ENCODE results near the gene PLSCR4. TPM values are rescaled to one million over a fixed set of nuclear protein-coding genes. Genes with fewer than 3 reads are reported as not detected.

PLSCR4 gene
- total and polyA plus RNA-seq, 2 of the 8 experiments (the other 6 are each of a cell fraction or from before 2014, with no cell fraction given), result 1.8 to 2.9 TPM

DNA sequence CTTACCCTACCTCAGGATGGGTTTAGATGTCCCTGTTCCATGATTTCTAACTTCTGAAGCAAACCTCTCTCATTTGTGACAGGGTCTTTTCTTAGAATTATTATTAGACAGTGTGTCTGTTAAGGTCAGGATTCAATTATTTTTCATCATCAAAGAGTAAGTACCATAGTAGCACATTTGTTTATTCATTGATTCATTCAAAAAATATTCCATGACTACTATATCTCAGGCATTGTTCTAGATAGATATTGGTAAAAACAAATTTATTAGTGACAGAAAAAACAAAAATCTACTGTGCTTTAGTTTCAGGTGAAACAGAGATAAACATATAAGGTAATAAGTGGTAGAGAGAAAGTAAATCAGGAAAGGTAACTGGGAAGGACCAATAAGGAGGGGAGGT, 86.4 kb downstream of the PLSCR4 start:
- no peaks in the 10 kb centered on the region for H3K79me1 ChIP-seq (ENCODE audit: low read depth, low read length)
- peaks cover 11% of the 10 kb centered on the region for H3K23me2 ChIP-seq (ENCODE audit: low read depth, low read length)
- no peak overlapping the region for H3K4ac ChIP-seq (replicated peaks; ENCODE audit: insufficient read length, low read depth, low read length)
- H3K27ac ChIP-seq (ENCODE audit: low read depth, low read length), result no peak overlapping the region
- H3K23ac ChIP-seq (ENCODE audit: insufficient read length), result no peak overlapping the region
- H2AFZ ChIP-seq (ENCODE audit: low read length), result 0 out of 2 replicates have a peak overlapping the region, but pooled peaks have one; percentile 82
- peaks cover 0 to 6% (median 1%) of the 10 kb centered on the region in 4 experiments; a peak in 3 of 7 replicates for H3K27me3 ChIP-seq (replicated peaks in 1 of 4; ENCODE audit: control insufficient read depth in 3 of 4, extremely low read depth in 1 of 4, insufficient read depth in 3 of 4, low read length in 3 of 4)
- H3K9ac ChIP-seq (replicated peaks in 1 of 4; ENCODE audit: extremely low read depth in 1 of 4, low read depth in 3 of 4, low read length in 3 of 4), result no peak overlapping the region
- H3K56ac ChIP-seq (replicated peaks; ENCODE audit: insufficient read length, low read depth, low read length), result no peak overlapping the region
- peaks cover 0 to 3% of the 10 kb centered on the region in 2 experiments; a peak in 1 of 4 replicates for H3K79me2 ChIP-seq (ENCODE audit: control insufficient read depth in 1 of 2, insufficient read depth in 2 of 2, low read length in 2 of 2)
- no peaks in the 10 kb centered on the region for H3K36me3 ChIP-seq (ENCODE audit: control insufficient read depth in 2 of 4, insufficient read depth in 4 of 4, low read length in 3 of 4)
- H2BK5ac ChIP-seq (ENCODE audit: low read depth, low read length), result no peak overlapping the region
- H2BK20ac ChIP-seq (ENCODE audit: low read length), result no peak overlapping the region
- no peaks in the 10 kb centered on the region for H3K9me3 ChIP-seq (ENCODE audit: insufficient read depth in 2 of 2, low read depth in 1 of 2, low read length in 1 of 2)
- no peak overlapping the region for H2BK15ac ChIP-seq (ENCODE audit: low read length)
- no peak overlapping the region for H2BK120ac ChIP-seq (replicated peaks; ENCODE audit: low read depth, low read length)
- H2AK5ac ChIP-seq (ENCODE audit: low read depth, low read length), result no peak overlapping the region
- no peak overlapping the region for H3K4me3 ChIP-seq (ENCODE audit: extremely low read depth in 1 of 4, insufficient read depth in 2 of 4, low read depth in 3 of 4, low read length in 4 of 4)
- no peak overlapping the region for H3K14ac ChIP-seq (ENCODE audit: insufficient read length)
- no peak overlapping the region for H4K5ac ChIP-seq (ENCODE audit: insufficient read length, low read depth, low read length)
- ChIA-PET POLR2A (ENCODE audit: partially characterized antibody) (no interaction called here), CTCF (ENCODE audit: partially characterized antibody) (interaction anchor here (0.9 to 1.5 kb wide), 2 partner anchors 13 to 26 kb away, joined by 4 to 6 read pairs; no protein-coding TSS in a partner anchor)
- H3K18ac ChIP-seq (ENCODE audit: extremely low read depth, low read length), result no peak overlapping the region
- no peak overlapping the region for H3K4me2 ChIP-seq (ENCODE audit: insufficient read depth in 1 of 2, low read depth in 2 of 2, low read length in 2 of 2)
- H4K8ac ChIP-seq (ENCODE audit: extremely low read depth, insufficient read depth, low read length), result no peak overlapping the region
- no peak overlapping the region for H2BK12ac ChIP-seq (ENCODE audit: low read depth, low read length)
- H4K20me1 ChIP-seq (replicated peaks in 1 of 2; ENCODE audit: control insufficient read depth in 1 of 2, insufficient read depth in 2 of 2, low read length in 2 of 2), result no peaks in the 10 kb centered on the region
- peaks cover 0 to 4% (median 1%) of the 10 kb centered on the region in 4 experiments; a peak in 2 of 7 replicates for H3K4me1 ChIP-seq (replicated peaks in 1 of 4; ENCODE audit: control insufficient read depth in 3 of 4, insufficient read depth in 4 of 4, low read length in 3 of 4)
- no peak for DNase-seq (ENCODE audit: low read depth in 1 of 2, low spot score in 2 of 2)
- no peak overlapping the region for H4K91ac ChIP-seq (replicated peaks; ENCODE audit: insufficient read length, low read length)
- FAIRE-seq, result no peak
- TF ChIP-seq TCF12 (IDR thresholded peaks at IDR 0.05; ENCODE audit: low read depth, low read length) (no peak), SIX5 (IDR thresholded peaks at IDR 0.05; ENCODE audit: low read depth, low read length) (no peak), BRCA1 (IDR thresholded peaks at IDR 0.05; ENCODE audit: low read depth, low read length) (no peak), MAFK (IDR thresholded peaks at IDR 0.05; ENCODE audit: low read depth, low read length) (no peak), TAF7 (optimal IDR thresholded peaks at IDR 0.05; ENCODE audit: borderline replicate concordance, low read depth, low read length) (no peak), NANOG (IDR thresholded peaks at IDR 0.05; ENCODE audit: insufficient read depth, low read depth, low read length, poor library complexity, severe bottlenecking) (no peak), GABPA (IDR thresholded peaks at IDR 0.05; ENCODE audit: borderline replicate concordance, insufficient read depth, low read length) (no peak), PHF8 (conservative IDR thresholded peaks at IDR 0.05; ENCODE audit: low read depth, low read length) (no peak)
- TF ChIP-seq, protein P1, sequence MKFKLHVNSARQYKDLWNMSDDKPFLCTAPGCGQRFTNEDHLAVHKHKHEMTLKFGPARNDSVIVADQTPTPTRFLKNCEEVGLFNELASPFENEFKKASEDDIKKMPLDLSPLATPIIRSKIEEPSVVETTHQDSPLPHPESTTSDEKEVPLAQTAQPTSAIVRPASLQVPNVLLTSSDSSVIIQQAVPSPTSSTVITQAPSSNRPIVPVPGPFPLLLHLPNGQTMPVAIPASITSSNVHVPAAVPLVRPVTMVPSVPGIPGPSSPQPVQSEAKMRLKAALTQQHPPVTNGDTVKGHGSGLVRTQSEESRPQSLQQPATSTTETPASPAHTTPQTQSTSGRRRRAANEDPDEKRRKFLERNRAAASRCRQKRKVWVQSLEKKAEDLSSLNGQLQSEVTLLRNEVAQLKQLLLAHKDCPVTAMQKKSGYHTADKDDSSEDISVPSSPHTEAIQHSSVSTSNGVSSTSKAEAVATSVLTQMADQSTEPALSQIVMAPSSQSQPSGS (IDR thresholded peaks at IDR 0.05; ENCODE audit: low read length), result no peak
- TF ChIP-seq, protein P2, sequence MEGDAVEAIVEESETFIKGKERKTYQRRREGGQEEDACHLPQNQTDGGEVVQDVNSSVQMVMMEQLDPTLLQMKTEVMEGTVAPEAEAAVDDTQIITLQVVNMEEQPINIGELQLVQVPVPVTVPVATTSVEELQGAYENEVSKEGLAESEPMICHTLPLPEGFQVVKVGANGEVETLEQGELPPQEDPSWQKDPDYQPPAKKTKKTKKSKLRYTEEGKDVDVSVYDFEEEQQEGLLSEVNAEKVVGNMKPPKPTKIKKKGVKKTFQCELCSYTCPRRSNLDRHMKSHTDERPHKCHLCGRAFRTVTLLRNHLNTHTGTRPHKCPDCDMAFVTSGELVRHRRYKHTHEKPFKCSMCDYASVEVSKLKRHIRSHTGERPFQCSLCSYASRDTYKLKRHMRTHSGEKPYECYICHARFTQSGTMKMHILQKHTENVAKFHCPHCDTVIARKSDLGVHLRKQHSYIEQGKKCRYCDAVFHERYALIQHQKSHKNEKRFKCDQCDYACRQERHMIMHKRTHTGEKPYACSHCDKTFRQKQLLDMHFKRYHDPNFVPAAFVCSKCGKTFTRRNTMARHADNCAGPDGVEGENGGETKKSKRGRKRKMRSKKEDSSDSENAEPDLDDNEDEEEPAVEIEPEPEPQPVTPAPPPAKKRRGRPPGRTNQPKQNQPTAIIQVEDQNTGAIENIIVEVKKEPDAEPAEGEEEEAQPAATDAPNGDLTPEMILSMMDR (IDR thresholded peaks at IDR 0.05; ENCODE audit: control extremely low read depth in 1 of 3, insufficient read depth in 1 of 3, low read depth in 1 of 3, low read length in 3 of 3), result no peak
